ENCODE results near the gene SPEM2. TPM values are rescaled to one million over a fixed set of nuclear protein-coding genes. Genes with fewer than 3 reads are reported as not detected.

SPEM2 gene
- total and polyA plus RNA-seq, 4 donors: not detected

GRCh38 chr17:7467498-7467897 is 42.1 kb downstream of the SPEM2 start:
- H3K27me3 ChIP-seq (ENCODE audit: control insufficient read depth in 4 of 4, insufficient read depth in 4 of 4, low read length in 3 of 4): no peaks in the 10 kb centered on the region
- TF ChIP-seq MAX (IDR thresholded peaks at IDR 0.05) (no peak), EGR1 (IDR thresholded peaks at IDR 0.05; ENCODE audit: low read depth in 2 of 2) (no peak)
- DNase-seq (ENCODE audit: low spot score): no peak
- H3K4me3 ChIP-seq (ENCODE audit: low read depth in 1 of 3, low read length in 3 of 3): no peak overlapping the region
- peaks cover 0 to 20% (median 12%) of the 10 kb centered on the region in 4 donors for H3K4me1 ChIP-seq (ENCODE audit: control insufficient read depth in 4 of 4, insufficient read depth in 4 of 4, low read length in 3 of 4)
- peak overlapping the region in 1 of 2 donors; percentile 46 for H3K27ac ChIP-seq (ENCODE audit: low read depth in 1 of 2, low read length in 2 of 2)
- no peak overlapping the region for H3K9ac ChIP-seq (ENCODE audit: low read depth in 1 of 2, low read length in 2 of 2)
- H3K36me3 ChIP-seq (ENCODE audit: control insufficient read depth in 4 of 4, insufficient read depth in 3 of 4, low read depth in 1 of 4, low read length in 3 of 4): peaks cover 0 to 8% (median 3%) of the 10 kb centered on the region in 4 donors
- WGBS: 85% methylated on average over 3 of the region's 3 CpGs
- no peaks in the 10 kb centered on the region for H3K9me3 ChIP-seq (ENCODE audit: control insufficient read depth in 4 of 4, low read length in 3 of 4)

GRCh38 chr17:7468290-7468689 is 42.9 kb downstream of the SPEM2 start:
- Histone ChIP-seq H3K27me3 (ENCODE audit: control insufficient read depth in 4 of 4, insufficient read depth in 4 of 4, low read length in 3 of 4) (no peaks in the 10 kb centered on the region), H3K9ac (ENCODE audit: low read depth in 1 of 2, low read length in 2 of 2) (no peak overlapping the region), H3K4me1 (ENCODE audit: control insufficient read depth in 4 of 4, insufficient read depth in 4 of 4, low read length in 3 of 4) (peaks cover 0 to 20% (median 12%) of the 10 kb centered on the region in 4 donors), H3K27ac (ENCODE audit: low read depth in 1 of 2, low read length in 2 of 2) (no peak overlapping the region), H3K4me3 (ENCODE audit: low read depth in 1 of 3, low read length in 3 of 3) (no peak overlapping the region), H3K36me3 (ENCODE audit: control insufficient read depth in 4 of 4, insufficient read depth in 3 of 4, low read depth in 1 of 4, low read length in 3 of 4) (peaks cover 0 to 7% (median 1%) of the 10 kb centered on the region in 4 donors), H3K9me3 (ENCODE audit: control insufficient read depth in 4 of 4, low read length in 3 of 4) (no peaks in the 10 kb centered on the region)
- 96% methylated on average over 11 of the region's 11 CpGs for WGBS
- no peak for DNase-seq (ENCODE audit: low spot score)
- TF ChIP-seq TAF1 (conservative IDR thresholded peaks at IDR 0.05) (no peak), FOXA2 (IDR thresholded peaks at IDR 0.05) (no peak), REST (IDR thresholded peaks at IDR 0.05) (no peak), GABPA (IDR thresholded peaks at IDR 0.05 in 1 of 2, conservative IDR thresholded peaks at IDR 0.05 in 1 of 2) (no peak), HNF4A (conservative IDR thresholded peaks at IDR 0.05) (no peak)

GRCh38 chr17:7468804-7469389 is 43.5 kb downstream of the SPEM2 start:
- Histone ChIP-seq H3K27me3 (ENCODE audit: control insufficient read depth in 4 of 4, insufficient read depth in 4 of 4, low read length in 3 of 4) (no peaks in the 10 kb centered on the region), H3K36me3 (ENCODE audit: control insufficient read depth in 4 of 4, insufficient read depth in 3 of 4, low read depth in 1 of 4, low read length in 3 of 4) (peaks cover 0 to 2% (median 0%) of the 10 kb centered on the region in 4 donors), H3K4me1 (ENCODE audit: control insufficient read depth in 4 of 4, insufficient read depth in 4 of 4, low read length in 3 of 4) (peaks cover 0 to 20% (median 12%) of the 10 kb centered on the region in 4 donors), H3K27ac (ENCODE audit: low read depth in 1 of 2, low read length in 2 of 2) (no peak overlapping the region), H3K9me3 (ENCODE audit: control insufficient read depth in 4 of 4, low read length in 3 of 4) (no peaks in the 10 kb centered on the region), H3K4me3 (ENCODE audit: low read depth in 1 of 3, low read length in 3 of 3) (no peak overlapping the region), H3K9ac (ENCODE audit: low read depth in 1 of 2, low read length in 2 of 2) (no peak overlapping the region)
- DNase-seq (ENCODE audit: low spot score): no peak
- 78% methylated on average over 12 of the region's 12 CpGs for WGBS
- no peak for TF ChIP-seq YY1 (IDR thresholded peaks at IDR 0.05)
- TF ChIP-seq MAX (IDR thresholded peaks at IDR 0.05): no peak
- TF ChIP-seq EGR1 (IDR thresholded peaks at IDR 0.05; ENCODE audit: low read depth in 2 of 2): no peak
- no peak for TF ChIP-seq CTCF (IDR thresholded peaks at IDR 0.05; ENCODE audit: low read depth, low read length, missing input control)
- TF ChIP-seq FOXA1 (IDR thresholded peaks at IDR 0.05): no peak
- TF ChIP-seq REST (IDR thresholded peaks at IDR 0.05): no peak
- no peak for TF ChIP-seq SP1 (IDR thresholded peaks at IDR 0.05)
- TF ChIP-seq RAD21 (IDR thresholded peaks at IDR 0.05): no peak
- TF ChIP-seq GABPA (IDR thresholded peaks at IDR 0.05 in 1 of 2, conservative IDR thresholded peaks at IDR 0.05 in 1 of 2): no peak
- TF ChIP-seq RXRA (IDR thresholded peaks at IDR 0.05): no peak
- TF ChIP-seq ZBTB33 (IDR thresholded peaks at IDR 0.05): no peak
